ENCODE data around the gene WSCD2. TPM values are rescaled to one million over a fixed set of nuclear protein-coding genes. Genes with fewer than 3 reads are reported as not detected.

The WSCD2 gene
- total and polyA plus RNA-seq, 2 experiments from 2014 or later: not detected

GRCh38 chr12:108204117-108204987, 75.3 kb downstream of the WSCD2 start:
- WGBS, 2 experiments (ENCODE audit: low coverage in 1 of 2, low lambda C conversion rate in 2 of 2, missing lambda C conversion rate in 2 of 2): 28 to 37% methylated on average over 9 of the region's 9 CpGs
- in situ Hi-C loops (cut with MboI): no loop called here
- 0 out of 2 replicates have a peak, but pooled peaks cover 6% of the 10 kb centered on the region for H3K27me3 ChIP-seq (replicated peaks; ENCODE audit: insufficient read depth)
- H3K79me2 ChIP-seq (ENCODE audit: insufficient read depth): no peaks in the 10 kb centered on the region
- no peaks in the 10 kb centered on the region for H3K36me3 ChIP-seq (ENCODE audit: low read depth)
- H3K27ac ChIP-seq: no peak overlapping the region
- DNase-seq: no peak
- H3F3A ChIP-seq (ENCODE audit: insufficient read depth): no peaks in the 10 kb centered on the region
- TF ChIP-seq EZH2 (IDR thresholded peaks at IDR 0.05; ENCODE audit: insufficient read depth, poor library complexity, severe bottlenecking) (no peak), EZH2phosphoT487 (IDR thresholded peaks at IDR 0.05; ENCODE audit: insufficient read depth, low read depth) (no peak)
- no peaks in the 10 kb centered on the region for H3K4me1 ChIP-seq (ENCODE audit: insufficient read depth)
- H3K9me2 ChIP-seq (ENCODE audit: insufficient read depth): no peaks in the 10 kb centered on the region
- H3K4me3 ChIP-seq: no peak overlapping the region
- H3K9ac ChIP-seq: no peak overlapping the region
- H4K20me1 ChIP-seq (ENCODE audit: insufficient read depth): no peaks in the 10 kb centered on the region
- no peaks in the 10 kb centered on the region for H3K9me3 ChIP-seq (ENCODE audit: low read depth)
- H3K4me2 ChIP-seq (ENCODE audit: unreplicated experiment): no peak overlapping the region
- H2AFZ ChIP-seq: no peak overlapping the region

DNA sequence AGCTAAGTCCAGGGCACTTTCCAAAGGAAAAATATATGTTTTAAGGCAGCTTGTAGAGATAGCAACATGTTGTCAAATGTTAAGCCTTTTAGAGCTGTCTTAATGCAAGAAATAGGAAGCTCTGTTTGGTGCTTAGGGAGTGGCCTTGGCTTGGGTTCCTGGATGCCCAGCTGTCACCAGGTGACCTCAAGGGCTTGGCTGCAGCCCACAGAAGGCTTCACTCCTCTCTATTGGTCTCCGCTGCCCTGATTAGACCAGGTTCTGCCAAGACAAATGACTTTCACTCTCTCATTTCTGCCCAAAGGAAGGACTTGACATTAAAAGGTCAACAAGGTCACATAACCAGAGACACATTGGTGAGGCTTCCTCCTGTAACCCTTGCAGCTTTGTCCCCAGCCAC, 76.8 kb downstream of the WSCD2 start:
- no peak for TF ChIP-seq EZH2phosphoT487 (IDR thresholded peaks at IDR 0.05; ENCODE audit: insufficient read depth, low read depth)
- no peak for TF ChIP-seq EZH2 (IDR thresholded peaks at IDR 0.05; ENCODE audit: insufficient read depth, poor library complexity, severe bottlenecking)
- Histone ChIP-seq H3K79me2 (ENCODE audit: insufficient read depth) (no peaks in the 10 kb centered on the region), H2AFZ (no peak overlapping the region), H3K9ac (no peak overlapping the region), H3K9me3 (ENCODE audit: low read depth) (no peaks in the 10 kb centered on the region), H3K4me3 (no peak overlapping the region), H3K9me2 (ENCODE audit: insufficient read depth) (no peaks in the 10 kb centered on the region), H3K4me1 (ENCODE audit: insufficient read depth) (no peaks in the 10 kb centered on the region), H4K20me1 (ENCODE audit: insufficient read depth) (no peaks in the 10 kb centered on the region), H3F3A (ENCODE audit: insufficient read depth) (no peaks in the 10 kb centered on the region), H3K27ac (no peak overlapping the region), H3K27me3 (replicated peaks; ENCODE audit: insufficient read depth) (0 out of 2 replicates have a peak, but pooled peaks cover 6% of the 10 kb centered on the region), H3K36me3 (ENCODE audit: low read depth) (no peaks in the 10 kb centered on the region), H3K4me2 (ENCODE audit: unreplicated experiment) (no peak overlapping the region)
- in situ Hi-C loops (cut with MboI): no loop called here
- WGBS, 2 experiments (ENCODE audit: low coverage in 1 of 2, low lambda C conversion rate in 2 of 2, missing lambda C conversion rate in 2 of 2): 25 to 40% methylated on average over 1 of the region's 1 CpG
- no peak for DNase-seq

DNA sequence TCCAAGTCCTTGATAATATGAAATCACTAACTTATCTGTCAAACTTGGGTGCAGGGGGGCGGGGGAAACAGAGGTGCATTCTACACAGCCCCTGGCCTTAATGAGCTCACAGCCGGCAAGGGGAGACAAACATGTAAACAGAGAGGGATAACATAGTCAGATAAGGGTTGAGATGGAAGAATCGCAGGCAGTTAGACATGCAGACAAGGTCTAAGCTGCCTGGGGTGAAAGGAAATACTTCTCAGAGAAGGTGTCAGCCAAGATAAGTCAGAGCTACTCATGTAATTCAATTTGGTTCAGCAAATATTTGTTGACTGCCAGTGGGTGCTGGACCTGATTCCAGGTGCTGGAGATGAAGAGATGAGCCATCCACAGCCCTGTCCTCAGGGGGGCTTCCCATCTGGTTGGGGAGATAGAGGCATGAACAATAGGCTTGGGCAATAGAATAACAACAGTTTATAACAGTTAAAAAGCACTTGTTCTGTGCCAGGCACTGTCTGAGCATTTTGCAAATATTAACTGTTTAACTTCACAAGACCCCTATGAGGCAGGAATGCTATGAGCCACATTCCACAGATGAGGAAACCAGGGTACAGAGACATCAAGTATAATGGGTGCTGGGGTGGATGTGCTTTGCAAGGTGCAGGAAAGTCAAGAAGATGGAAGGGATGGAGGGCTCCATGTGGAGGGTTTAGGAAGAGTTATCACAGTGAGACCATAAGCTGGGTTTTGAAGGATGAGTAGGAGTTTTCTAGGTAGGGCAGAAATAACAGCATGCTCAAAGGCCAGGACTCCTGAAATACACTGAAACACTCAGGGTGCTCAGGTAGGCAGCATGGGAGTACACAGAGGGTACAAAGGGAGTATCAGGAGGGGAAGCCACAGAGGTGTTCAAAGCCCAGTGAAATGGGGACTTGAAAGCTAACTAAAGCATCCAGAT, 79.0 kb downstream of the WSCD2 start:
- Histone ChIP-seq H3K27me3 (replicated peaks; ENCODE audit: insufficient read depth) (0 out of 2 replicates have a peak, but pooled peaks cover 6% of the 10 kb centered on the region), H3K79me2 (ENCODE audit: insufficient read depth) (no peaks in the 10 kb centered on the region), H3F3A (ENCODE audit: insufficient read depth) (no peaks in the 10 kb centered on the region), H3K4me3 (no peak overlapping the region), H3K9me3 (ENCODE audit: low read depth) (no peaks in the 10 kb centered on the region), H3K4me1 (ENCODE audit: insufficient read depth) (no peaks in the 10 kb centered on the region), H4K20me1 (ENCODE audit: insufficient read depth) (no peaks in the 10 kb centered on the region), H2AFZ (no peak overlapping the region), H3K27ac (no peak overlapping the region), H3K9ac (no peak overlapping the region), H3K36me3 (ENCODE audit: low read depth) (no peaks in the 10 kb centered on the region), H3K4me2 (ENCODE audit: unreplicated experiment) (no peak overlapping the region), H3K9me2 (ENCODE audit: insufficient read depth) (no peaks in the 10 kb centered on the region)
- DNase-seq: no peak
- WGBS, 2 experiments (ENCODE audit: low coverage in 1 of 2, low lambda C conversion rate in 2 of 2, missing lambda C conversion rate in 2 of 2): 15% methylated on average over 3 of the region's 3 CpGs
- TF ChIP-seq EZH2 (IDR thresholded peaks at IDR 0.05; ENCODE audit: insufficient read depth, poor library complexity, severe bottlenecking): no peak
- TF ChIP-seq EZH2phosphoT487 (IDR thresholded peaks at IDR 0.05; ENCODE audit: insufficient read depth, low read depth): no peak
- in situ Hi-C loops (cut with MboI): no loop called here

GRCh38 chr12:108210001-108210400, 80.9 kb downstream of the WSCD2 start:
- Histone ChIP-seq H3K27me3 (replicated peaks; ENCODE audit: insufficient read depth) (0 out of 2 replicates have a peak, but pooled peaks cover 6% of the 10 kb centered on the region), H3K9me3 (ENCODE audit: low read depth) (no peaks in the 10 kb centered on the region), H2AFZ (no peak overlapping the region), H3K4me1 (ENCODE audit: insufficient read depth) (no peaks in the 10 kb centered on the region), H3K9me2 (ENCODE audit: insufficient read depth) (no peaks in the 10 kb centered on the region), H3K36me3 (ENCODE audit: low read depth) (no peaks in the 10 kb centered on the region), H3F3A (ENCODE audit: insufficient read depth) (no peaks in the 10 kb centered on the region), H3K4me3 (no peak overlapping the region), H3K9ac (no peak overlapping the region), H3K79me2 (ENCODE audit: insufficient read depth) (no peaks in the 10 kb centered on the region), H3K4me2 (ENCODE audit: unreplicated experiment) (no peak overlapping the region), H4K20me1 (ENCODE audit: insufficient read depth) (no peaks in the 10 kb centered on the region), H3K27ac (no peak overlapping the region)
- no peak for DNase-seq
- in situ Hi-C loops (cut with MboI): no loop called here
- 65 to 67% methylated on average over 21 of the region's 22 CpGs for WGBS, 2 experiments (ENCODE audit: low coverage in 1 of 2, low lambda C conversion rate in 2 of 2, missing lambda C conversion rate in 2 of 2)
- TF ChIP-seq EZH2phosphoT487 (IDR thresholded peaks at IDR 0.05; ENCODE audit: insufficient read depth, low read depth): no peak
- no peak for TF ChIP-seq EZH2 (IDR thresholded peaks at IDR 0.05; ENCODE audit: insufficient read depth, poor library complexity, severe bottlenecking)
